ENCODE results near the gene SELL. TPM values are rescaled to one million over a fixed set of nuclear protein-coding genes. Genes with fewer than 3 reads are reported as not detected.

The SELL gene
- total RNA-seq, 2 experiments from 2014 or later = 0.16 to 2.2 TPM

DNA sequence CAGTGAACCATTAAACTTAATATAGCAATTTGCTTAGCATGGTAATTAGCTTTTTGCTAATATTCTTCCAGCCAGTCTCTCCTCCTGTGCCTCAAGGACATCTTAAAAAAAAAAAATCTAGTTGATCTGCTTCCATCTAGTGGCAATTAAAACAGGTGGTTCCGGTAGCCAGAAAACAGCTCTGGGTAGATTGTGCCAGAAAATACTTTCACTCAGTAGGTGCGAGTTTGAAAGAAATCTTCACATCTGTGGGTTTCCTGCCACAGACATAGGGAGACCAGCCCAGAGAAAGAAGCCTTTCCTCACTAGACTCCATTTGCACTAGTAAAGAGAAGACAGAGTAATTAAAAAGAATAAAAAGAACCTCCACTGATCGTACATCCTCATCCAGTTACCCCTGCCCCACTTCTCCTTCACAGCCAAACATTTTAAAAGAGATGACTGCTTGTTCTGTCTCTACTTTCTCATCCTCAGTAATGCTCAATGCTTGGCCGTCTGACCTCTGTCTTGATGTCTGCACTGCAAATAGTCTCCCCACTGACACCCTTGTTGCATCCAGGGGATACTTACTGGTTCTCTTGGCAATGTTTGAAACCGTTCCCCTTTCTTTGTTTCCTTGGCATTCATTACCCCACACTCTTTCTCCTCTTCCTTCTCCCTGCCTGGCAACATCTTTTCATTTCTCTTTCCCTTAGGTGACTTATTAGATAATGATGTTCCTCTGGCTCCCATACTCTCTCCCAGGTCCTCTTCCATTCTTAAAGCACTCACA is 16.9 kb downstream of the SELL start:
- Histone ChIP-seq H3K27ac (ENCODE audit: low read depth, low read length, poor library complexity, severe bottlenecking) (peak overlapping the region; percentile 29), H2AFZ (ENCODE audit: low read length) (peak overlapping the region; percentile 95; the same call in 1 of the 2 replicates), H3K4me3 (ENCODE audit: low read depth, low read length, poor library complexity, severe bottlenecking) (no peak overlapping the region), H3K9me3 (ENCODE audit: low read length) (no peaks in the 10 kb centered on the region), H3K4me2 (ENCODE audit: low read length) (peak overlapping the region; percentile 31), H3K36me3 (ENCODE audit: insufficient read depth, low read length) (no peaks in the 10 kb centered on the region), H3K9me2 (ENCODE audit: insufficient read depth, low read length) (no peaks in the 10 kb centered on the region), H3K79me2 (ENCODE audit: insufficient read depth, low read depth, low read length) (no peaks in the 10 kb centered on the region), H3K4me1 (ENCODE audit: insufficient read depth, low read length, poor library complexity, severe bottlenecking) (peaks cover 81% of the 10 kb centered on the region), H4K20me1 (ENCODE audit: insufficient read depth, low read length) (no peaks in the 10 kb centered on the region)
- peak; percentile 56 for DNase-seq (ENCODE audit: low spot score)
- POLR2A ChIA-PET = interaction anchor here (1.0 to 4.2 kb wide), 5 partner anchors 13 to 198 kb away, joined by 3 to 31 read pairs (median 4); no protein-coding TSS in a partner anchor
- intact Hi-C loops (cut with micrococcal nuclease; ENCODE audit: unreplicated experiment) = loop anchor here (1.0 to 10.0 kb wide), 4 partner anchors 93 to 330 kb away; partner anchors contain the start of genes BLZF1, NME7, SCYL3 and SLC19A2
- TF ChIP-seq, protein P1, sequence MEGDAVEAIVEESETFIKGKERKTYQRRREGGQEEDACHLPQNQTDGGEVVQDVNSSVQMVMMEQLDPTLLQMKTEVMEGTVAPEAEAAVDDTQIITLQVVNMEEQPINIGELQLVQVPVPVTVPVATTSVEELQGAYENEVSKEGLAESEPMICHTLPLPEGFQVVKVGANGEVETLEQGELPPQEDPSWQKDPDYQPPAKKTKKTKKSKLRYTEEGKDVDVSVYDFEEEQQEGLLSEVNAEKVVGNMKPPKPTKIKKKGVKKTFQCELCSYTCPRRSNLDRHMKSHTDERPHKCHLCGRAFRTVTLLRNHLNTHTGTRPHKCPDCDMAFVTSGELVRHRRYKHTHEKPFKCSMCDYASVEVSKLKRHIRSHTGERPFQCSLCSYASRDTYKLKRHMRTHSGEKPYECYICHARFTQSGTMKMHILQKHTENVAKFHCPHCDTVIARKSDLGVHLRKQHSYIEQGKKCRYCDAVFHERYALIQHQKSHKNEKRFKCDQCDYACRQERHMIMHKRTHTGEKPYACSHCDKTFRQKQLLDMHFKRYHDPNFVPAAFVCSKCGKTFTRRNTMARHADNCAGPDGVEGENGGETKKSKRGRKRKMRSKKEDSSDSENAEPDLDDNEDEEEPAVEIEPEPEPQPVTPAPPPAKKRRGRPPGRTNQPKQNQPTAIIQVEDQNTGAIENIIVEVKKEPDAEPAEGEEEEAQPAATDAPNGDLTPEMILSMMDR (conservative IDR thresholded peaks at IDR 0.05; ENCODE audit: low read length) = peak; percentile 72
- no peak for TF ChIP-seq EZH2phosphoT487 (IDR thresholded peaks at IDR 0.05; ENCODE audit: borderline replicate concordance, low read depth, low read length)
- CTCF ChIA-PET (ENCODE audit: unreplicated experiment) = interaction anchor here (0.6 kb wide), 1 partner anchor 13 kb away, joined by 3 read pairs; no protein-coding TSS in a partner anchor
- no TSS peak for BruUV-seq (replicated peaks)

DNA sequence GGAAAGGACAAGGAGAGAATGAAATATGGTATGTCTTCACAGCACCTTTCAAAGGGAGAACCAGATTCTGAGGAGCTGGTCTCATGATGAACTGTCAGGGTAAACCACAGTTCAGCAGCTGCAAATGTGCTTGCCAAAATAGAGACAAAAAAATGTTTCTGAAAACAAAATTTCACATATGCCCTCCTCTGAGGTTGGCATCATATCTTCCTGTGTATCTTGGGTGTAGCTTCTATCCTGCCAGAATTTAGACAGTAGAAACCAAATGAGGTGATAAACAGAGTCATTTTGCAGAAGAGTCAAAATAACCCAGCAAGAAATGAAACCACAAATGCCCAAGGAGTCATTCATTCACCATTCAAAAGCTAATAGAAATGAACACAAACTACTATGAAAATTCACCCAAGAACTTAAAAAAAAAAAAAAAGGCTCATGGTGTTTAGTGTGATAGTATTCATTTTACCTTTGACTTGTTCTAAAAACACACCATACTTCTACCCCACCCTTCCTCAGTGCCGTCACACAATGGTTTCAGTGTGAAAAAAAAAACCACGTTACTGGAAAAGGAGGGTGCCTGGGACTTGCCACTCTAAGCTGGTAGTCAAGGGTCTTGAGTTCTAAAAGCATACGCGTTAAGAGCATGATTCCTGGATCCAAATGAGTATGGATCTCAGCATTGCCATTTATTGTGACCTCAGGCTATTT is 18.5 kb downstream of the SELL start:
- no peak overlapping the region for H3K4me3 ChIP-seq (ENCODE audit: low read depth, low read length, poor library complexity, severe bottlenecking)
- no peak for DNase-seq (ENCODE audit: low spot score)
- ChIA-PET POLR2A (interaction anchor here (0.6 to 4.2 kb wide), 9 partner anchors 9 to 1298 kb away, joined by 3 to 31 read pairs (median 4); no protein-coding TSS in a partner anchor), CTCF (ENCODE audit: unreplicated experiment) (no interaction called here)
- H3K4me1 ChIP-seq (ENCODE audit: insufficient read depth, low read length, poor library complexity, severe bottlenecking) = peaks cover 75% of the 10 kb centered on the region
- BruUV-seq (replicated peaks) = no TSS peak
- TF ChIP-seq, protein P1 (conservative IDR thresholded peaks at IDR 0.05; ENCODE audit: low read length) = no peak
- TF ChIP-seq EZH2phosphoT487 (IDR thresholded peaks at IDR 0.05; ENCODE audit: borderline replicate concordance, low read depth, low read length) = no peak
- no peaks in the 10 kb centered on the region for H3K9me2 ChIP-seq (ENCODE audit: insufficient read depth, low read length)
- H4K20me1 ChIP-seq (ENCODE audit: insufficient read depth, low read length) = no peaks in the 10 kb centered on the region
- H3K27ac ChIP-seq (ENCODE audit: low read depth, low read length, poor library complexity, severe bottlenecking) = no peak overlapping the region
- no peaks in the 10 kb centered on the region for H3K9me3 ChIP-seq (ENCODE audit: low read length)
- H2AFZ ChIP-seq (ENCODE audit: low read length) = peak overlapping the region; percentile 95; the same call in 1 of the 2 replicates
- H3K79me2 ChIP-seq (ENCODE audit: insufficient read depth, low read depth, low read length) = no peaks in the 10 kb centered on the region
- no peaks in the 10 kb centered on the region for H3K36me3 ChIP-seq (ENCODE audit: insufficient read depth, low read length)
- peak overlapping the region; percentile 35; the same call in 1 of the 2 replicates for H3K4me2 ChIP-seq (ENCODE audit: low read length)
- intact Hi-C loops (cut with micrococcal nuclease; ENCODE audit: unreplicated experiment) = loop anchor here (10.0 kb wide), 1 partner anchor 328 kb away; the partner anchor contains the start of genes BLZF1 and NME7
